NK-92 treated with Interleukin-12 subunit alpha and Interleukin-12 subunit beta, amount 100 ng/mL, for 24 hours (cell line): ENCODE results near the gene ZNF738.

ENCODE experiments used
- DNase-seq: peaks from one replicate; lab custom pipeline; 2025; lab: John Stamatoyannopoulos, UW

The ZNF738 gene

GRCh38 chr19:21423057-21424041 is 64.5 kb downstream of the ZNF738 start:
- no peak for DNase-seq
